ENCODE measurements around the gene SYPL1. TPM values are rescaled to one million over a fixed set of nuclear protein-coding genes. Genes with fewer than 3 reads are reported as not detected.

The SYPL1 gene
- total and polyA plus RNA-seq, 4 donors, result 52.7 to 114 (median 68.4) TPM

- TF ChIP-seq, protein P1, sequence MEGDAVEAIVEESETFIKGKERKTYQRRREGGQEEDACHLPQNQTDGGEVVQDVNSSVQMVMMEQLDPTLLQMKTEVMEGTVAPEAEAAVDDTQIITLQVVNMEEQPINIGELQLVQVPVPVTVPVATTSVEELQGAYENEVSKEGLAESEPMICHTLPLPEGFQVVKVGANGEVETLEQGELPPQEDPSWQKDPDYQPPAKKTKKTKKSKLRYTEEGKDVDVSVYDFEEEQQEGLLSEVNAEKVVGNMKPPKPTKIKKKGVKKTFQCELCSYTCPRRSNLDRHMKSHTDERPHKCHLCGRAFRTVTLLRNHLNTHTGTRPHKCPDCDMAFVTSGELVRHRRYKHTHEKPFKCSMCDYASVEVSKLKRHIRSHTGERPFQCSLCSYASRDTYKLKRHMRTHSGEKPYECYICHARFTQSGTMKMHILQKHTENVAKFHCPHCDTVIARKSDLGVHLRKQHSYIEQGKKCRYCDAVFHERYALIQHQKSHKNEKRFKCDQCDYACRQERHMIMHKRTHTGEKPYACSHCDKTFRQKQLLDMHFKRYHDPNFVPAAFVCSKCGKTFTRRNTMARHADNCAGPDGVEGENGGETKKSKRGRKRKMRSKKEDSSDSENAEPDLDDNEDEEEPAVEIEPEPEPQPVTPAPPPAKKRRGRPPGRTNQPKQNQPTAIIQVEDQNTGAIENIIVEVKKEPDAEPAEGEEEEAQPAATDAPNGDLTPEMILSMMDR (IDR thresholded peaks at IDR 0.05; ENCODE audit: control extremely low read depth, extremely low read depth), result no peak
- Histone ChIP-seq H3K27me3 (ENCODE audit: control insufficient read depth in 3 of 3, insufficient read depth in 3 of 3, low read length in 2 of 3) (no peaks in the 10 kb centered on the region), H3K4me1 (ENCODE audit: control insufficient read depth in 5 of 5, insufficient read depth in 5 of 5, low read length in 5 of 5) (peaks cover 9 to 23% (median 15%) of the 10 kb centered on the region in 5 donors), H3K27ac (ENCODE audit: low read depth in 1 of 2, low read length in 1 of 2) (no peak overlapping the region), H3K9ac (ENCODE audit: insufficient read depth in 1 of 2, low read length in 2 of 2) (no peak overlapping the region), H3K36me3 (ENCODE audit: control insufficient read depth in 4 of 4, insufficient read depth in 4 of 4, low read length in 4 of 4) (no peaks in the 10 kb centered on the region), H3K9me3 (ENCODE audit: control insufficient read depth in 4 of 4, insufficient read depth in 3 of 4, low read length in 3 of 4) (no peaks in the 10 kb centered on the region), H3K4me3 (no peak overlapping the region)
- DNase-seq (no peak), ATAC-seq (ENCODE audit: insufficient read depth, low FRiP score) (no peak)
- WGBS, 2 donors, result 83 to 87% methylated on average over 9 of the region's 9 CpGs
Measured at GRCh38 chr7:106074257-106074656, 37.9 kb downstream of the SYPL1 start.

- TF ChIP-seq, protein P1 (IDR thresholded peaks at IDR 0.05; ENCODE audit: control extremely low read depth, extremely low read depth), result no peak
- DNase-seq (no peak), ATAC-seq (ENCODE audit: insufficient read depth, low FRiP score) (no peak)
- no peaks in the 10 kb centered on the region for H3K36me3 ChIP-seq (ENCODE audit: control insufficient read depth in 4 of 4, insufficient read depth in 4 of 4, low read length in 4 of 4)
- H3K4me3 ChIP-seq, result no peak overlapping the region
- WGBS, 2 donors, result 89 to 92% methylated on average over 3 of the region's 3 CpGs
- no peak overlapping the region for H3K9ac ChIP-seq (ENCODE audit: insufficient read depth in 1 of 2, low read length in 2 of 2)
- H3K9me3 ChIP-seq (ENCODE audit: control insufficient read depth in 4 of 4, insufficient read depth in 3 of 4, low read length in 3 of 4), result no peaks in the 10 kb centered on the region
- H3K4me1 ChIP-seq (ENCODE audit: control insufficient read depth in 5 of 5, insufficient read depth in 5 of 5, low read length in 5 of 5), result peaks cover 9 to 23% (median 16%) of the 10 kb centered on the region in 5 donors
- H3K27me3 ChIP-seq (ENCODE audit: control insufficient read depth in 3 of 3, insufficient read depth in 3 of 3, low read length in 2 of 3), result no peaks in the 10 kb centered on the region
- no peak overlapping the region for H3K27ac ChIP-seq (ENCODE audit: low read depth in 1 of 2, low read length in 1 of 2)
Measured at GRCh38 chr7:106073701-106074100, 38.4 kb downstream of the SYPL1 start.

- H3K4me3 ChIP-seq, result no peak overlapping the region
- no peak overlapping the region for H3K9ac ChIP-seq (ENCODE audit: insufficient read depth in 1 of 2, low read length in 2 of 2)
- no peak overlapping the region for H3K27ac ChIP-seq (ENCODE audit: low read depth in 1 of 2, low read length in 1 of 2)
- ATAC-seq (ENCODE audit: insufficient read depth, low FRiP score) (no peak), DNase-seq (no peak)
- no peaks in the 10 kb centered on the region for H3K9me3 ChIP-seq (ENCODE audit: control insufficient read depth in 4 of 4, insufficient read depth in 3 of 4, low read length in 3 of 4)
- 64 to 68% methylated on average over 4 of the region's 4 CpGs for WGBS, 2 donors
- H3K27me3 ChIP-seq (ENCODE audit: control insufficient read depth in 3 of 3, insufficient read depth in 3 of 3, low read length in 2 of 3), result no peaks in the 10 kb centered on the region
- no peaks in the 10 kb centered on the region for H3K36me3 ChIP-seq (ENCODE audit: control insufficient read depth in 4 of 4, insufficient read depth in 4 of 4, low read length in 4 of 4)
- TF ChIP-seq, protein P1 (IDR thresholded peaks at IDR 0.05; ENCODE audit: control extremely low read depth, extremely low read depth), result no peak
- peaks cover 9 to 23% (median 16%) of the 10 kb centered on the region in 5 donors for H3K4me1 ChIP-seq (ENCODE audit: control insufficient read depth in 5 of 5, insufficient read depth in 5 of 5, low read length in 5 of 5)
Measured at GRCh38 chr7:106072715-106073091, 39.4 kb downstream of the SYPL1 start.

Data from lung (tissue), 12 donors.